ENCODE results near the gene OGFOD2.

The OGFOD2 gene

GRCh38 chr12:122951979-122952892 is 22.8 kb upstream of the OGFOD2 start:
- peak; percentile 34 to 52 for DNase-seq (ENCODE audit: low read depth in 2 of 2)

GRCh38 chr12:122955156-122955555 is 19.9 kb upstream of the OGFOD2 start:
- no peak for DNase-seq (ENCODE audit: low read depth in 2 of 2)

- no peak for DNase-seq (ENCODE audit: low read depth in 2 of 2)
Observed at GRCh38 chr12:122956035-122956434, 19.0 kb upstream of the OGFOD2 start.

GRCh38 chr12:122958198-122958888 is 16.7 kb upstream of the OGFOD2 start:
- no peak for DNase-seq (ENCODE audit: low read depth in 2 of 2)

- no peak for DNase-seq (ENCODE audit: low read depth in 2 of 2)
Observed at GRCh38 chr12:122959566-122960192, 15.4 kb upstream of the OGFOD2 start.

GRCh38 chr12:122960193-122960569 is 14.9 kb upstream of the OGFOD2 start:
- no peak for DNase-seq (ENCODE audit: low read depth in 2 of 2)

GRCh38 chr12:122961531-122962329 is 13.3 kb upstream of the OGFOD2 start:
- DNase-seq (ENCODE audit: low read depth in 2 of 2) = no peak

- DNase-seq (ENCODE audit: low read depth in 2 of 2) = no peak
Observed at GRCh38 chr12:122963941-122964265, 11.1 kb upstream of the OGFOD2 start.

- no peak for DNase-seq (ENCODE audit: low read depth in 2 of 2)
Observed at GRCh38 chr12:122964439-122965257, 10.4 kb upstream of the OGFOD2 start.

- DNase-seq (ENCODE audit: low read depth in 2 of 2) = no peak
Observed at GRCh38 chr12:122965321-122965751, 9.7 kb upstream of the OGFOD2 start.

- peak; percentile 92 to 96 for DNase-seq (ENCODE audit: low read depth in 2 of 2)
Observed at GRCh38 chr12:122965851-122966742, 8.9 kb upstream of the OGFOD2 start, which contains the start of gene ABCB9. Gene ABCB9 (minus strand): TSS chr12:122966463. CDS start chr12:122960235, 6,228 bp downstream.

GRCh38 chr12:122966743-122967550 is 8.1 kb upstream of the OGFOD2 start:
- DNase-seq (ENCODE audit: low read depth in 2 of 2) = no peak

GRCh38 chr12:122968104-122968503 is 6.9 kb upstream of the OGFOD2 start:
- no peak for DNase-seq (ENCODE audit: low read depth in 2 of 2)

GRCh38 chr12:122969676-122970075 is 5.4 kb upstream of the OGFOD2 start:
- DNase-seq (ENCODE audit: low read depth in 2 of 2) = no peak

GRCh38 chr12:122974274-122974891 is 661 bp upstream of the OGFOD2 start:
- peak; percentile 98 to 99 for DNase-seq (ENCODE audit: low read depth in 2 of 2)

- no peak for DNase-seq (ENCODE audit: low read depth in 2 of 2)
Observed at GRCh38 chr12:122975790-122976647, 975 bp downstream of the OGFOD2 start.

- DNase-seq (ENCODE audit: low read depth in 2 of 2) = no peak
Observed at GRCh38 chr12:122976648-122976975, 1.6 kb downstream of the OGFOD2 start.

- DNase-seq (ENCODE audit: low read depth in 2 of 2) = no peak
Observed at GRCh38 chr12:122977153-122977552, 2.1 kb downstream of the OGFOD2 start.

Measured in stimulated activated CD4-positive, alpha-beta T cell treated with anti-CD3 and anti-CD28 coated beads, Interleukin-1b, Interleukin-23, amount 100 ng/mL, for 1 hour (primary cell).